Esophagus squamous epithelium (tissue), 5 donors: ENCODE measurements around the gene RFX8. TPM values are rescaled to one million over a fixed set of nuclear protein-coding genes. Genes with fewer than 3 reads are reported as not detected.
"Not testable (repeated sequence)": the region's sequence is repeated elsewhere in the genome, so short reads cannot be mapped to it uniquely, and the experiment has no call there.

Experiments used
- DNase-seq: peaks from one replicate; lab custom pipeline; 2025; lab: John Stamatoyannopoulos, UW
- H3K27ac ChIP-seq, 4 donors: fragments of 200-600 bp; sonication (generic); one replicate each; pipeline ENCODE4 v1.5.1; 2016 to 2019; ENCODE audit warnings: mild to moderate bottlenecking in 1 of 4
- H3K27me3 ChIP-seq, 4 donors: fragments of 200-600 bp; sonication (generic); 1 replicate in 3 of 4; 2 replicates in 1 of 4; pipeline versions ENCODE4 v1.5.1 to v1.6.0; 2017 to 2021; ENCODE audit warnings: antibody characterized with exemption in 1 of 4
- H3K36me3 ChIP-seq, 3 donors: fragments of 200-600 bp; sonication (generic); one replicate each; pipeline ENCODE4 v1.5.1; 2016 to 2019
- H3K4me1 ChIP-seq, 3 donors: fragments of 200-600 bp; sonication (generic); one replicate each; pipeline ENCODE4 v1.5.1; 2017 to 2019
- H3K4me3 ChIP-seq, 4 donors: fragments of 200-600 bp; sonication (generic); 1 replicate in 3 of 4; 2 replicates in 1 of 4; pipeline ENCODE4 v1.5.1; 2016 to 2019; ENCODE audit warnings: mild to moderate bottlenecking in 2 of 4, moderate library complexity in 1 of 4
- H3K9me3 ChIP-seq, 3 donors: fragments of 200-600 bp; sonication (generic); one replicate each; pipeline ENCODE4 v1.5.1; 2016 to 2019
- CTCF ChIP-seq, 6 experiments: fragments of 450-650 bp in 4 of 6; fragments of 200-600 bp in 2 of 6; sonication (generic) in 2 of 6; IDR thresholded peaks; one replicate each; pipeline ENCODE4 v1.5.1; 2016 to 2019; ENCODE audit warnings: antibody characterized with exemption in 6 of 6, mild to moderate bottlenecking in 4 of 6, moderate library complexity in 4 of 6
- POLR2A ChIP-seq, 4 donors: fragments of 450-650 bp; IDR thresholded peaks; one replicate each; pipeline ENCODE4 v1.6.1; 2017; ENCODE audit warnings: antibody characterized with exemption in 4 of 4, mild to moderate bottlenecking in 4 of 4, moderate library complexity in 3 of 4
- WGBS, 2 donors: methylation state at CpG; one replicate each; pipeline ENCODE4 v1.1.5; 2018; 5-methylcytosine and 5-hydroxymethylcytosine counted together
- intact Hi-C: fragments of 100-400 bp; cut with DNase I; formaldehyde crosslinking; loops from one replicate; pipeline ENCODE4 v1.15.0; 2022
- total RNA-seq, 4 donors: library from RNA; depleted of rRNA; stranded (reverse); fragments of >200 nt; gene quantifications; one replicate each; pipeline ENCODE4 v1.1.0, GENCODE V29; 2016
- donor health status: DM: yes; HTN: yes; CAD: no.

RFX8 gene
- total RNA-seq, 4 donors from 2014 or later = 0.57 TPM; not detected in 3

GRCh38 chr2:101512993-101513392, 38.1 kb upstream of the RFX8 start:
- intact Hi-C loops = no loop called here
- DNase-seq = no peak
- TF ChIP-seq CTCF (IDR thresholded peaks at IDR 0.05) (no peak), POLR2A (IDR thresholded peaks at IDR 0.05) (no peak)

GRCh38 chr2:101511381-101511780, 36.5 kb upstream of the RFX8 start:
- Histone ChIP-seq H3K27me3 (no peaks in the 10 kb centered on the region), H3K27ac (no peak overlapping the region), H3K9me3 (no peaks in the 10 kb centered on the region), H3K4me1 (peaks cover 0 to 12% (median 8%) of the 10 kb centered on the region in 3 donors), H3K36me3 (no peaks in the 10 kb centered on the region), H3K4me3 (no peak overlapping the region)
- DNase-seq = no peak
- WGBS, 2 donors = 91 to 93% methylated on average over 1 of the region's 1 CpG
- intact Hi-C loops = no loop called here
- TF ChIP-seq POLR2A (IDR thresholded peaks at IDR 0.05) = no peak

More at GRCh38 chr2:101512993-101513392, 38.1 kb upstream of the RFX8 start:
- Histone ChIP-seq H3K4me1 (peaks cover 0 to 24% (median 14%) of the 10 kb centered on the region in 3 donors), H3K9me3 (no peaks in the 10 kb centered on the region), H3K27ac (no peak overlapping the region), H3K27me3 (no peaks in the 10 kb centered on the region), H3K36me3 (no peaks in the 10 kb centered on the region), H3K4me3 (no peak overlapping the region)
- WGBS, 2 donors = 70 to 100% methylated on average over 2 to 3 of the region's 3 CpGs

DNA sequence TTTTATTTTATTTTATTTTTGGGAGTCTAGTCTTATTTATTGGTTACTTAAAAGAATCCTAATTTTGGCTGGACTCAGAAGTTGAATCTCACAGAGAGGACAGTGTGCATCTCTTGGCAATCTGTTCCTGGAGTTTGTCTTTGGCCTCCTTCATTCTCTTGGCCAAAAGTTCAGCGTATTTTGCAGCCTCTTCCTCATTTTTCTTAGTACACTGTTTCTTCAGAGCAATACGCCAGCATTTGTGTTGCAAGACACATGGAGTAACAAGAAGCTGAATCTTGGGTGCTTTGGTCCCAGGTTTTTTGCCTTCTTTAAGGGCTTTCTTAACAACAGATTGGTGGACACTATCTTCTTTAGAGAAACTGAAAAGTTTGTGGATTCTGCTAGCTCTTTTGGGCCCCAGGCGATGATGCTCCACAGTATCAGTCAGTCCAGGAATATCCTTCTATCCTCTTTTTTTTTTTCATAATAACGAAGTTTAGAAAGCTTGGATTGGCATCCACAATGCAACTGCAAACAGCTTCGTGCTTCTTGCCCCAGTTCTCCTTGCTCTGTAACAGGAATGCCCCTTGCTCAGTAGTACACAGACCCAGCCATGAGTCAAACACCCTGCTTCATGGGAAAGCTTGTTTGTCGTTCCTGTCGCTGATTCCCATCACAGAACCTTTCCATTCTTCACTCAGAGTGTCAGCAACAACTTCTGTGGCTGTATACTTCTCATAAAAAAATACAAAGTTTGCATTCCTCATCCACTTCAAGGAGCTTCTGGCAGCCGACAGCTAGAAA, 34.8 kb upstream of the RFX8 start:
- 69 to 71% methylated on average over 8 of the region's 8 CpGs for WGBS, 2 donors
- Histone ChIP-seq H3K4me3 (no peak overlapping the region), H3K27me3 (no peaks in the 10 kb centered on the region), H3K27ac (peak overlapping the region in 2 of 4 donors; percentile 37 to 40), H3K4me1 (no peaks in the 10 kb centered on the region), H3K9me3 (no peaks in the 10 kb centered on the region), H3K36me3 (no peaks in the 10 kb centered on the region)
- DNase-seq = no peak
- intact Hi-C loops = no loop called here
- TF ChIP-seq CTCF (IDR thresholded peaks at IDR 0.05) (no peak), POLR2A (IDR thresholded peaks at IDR 0.05) (no peak)

DNA sequence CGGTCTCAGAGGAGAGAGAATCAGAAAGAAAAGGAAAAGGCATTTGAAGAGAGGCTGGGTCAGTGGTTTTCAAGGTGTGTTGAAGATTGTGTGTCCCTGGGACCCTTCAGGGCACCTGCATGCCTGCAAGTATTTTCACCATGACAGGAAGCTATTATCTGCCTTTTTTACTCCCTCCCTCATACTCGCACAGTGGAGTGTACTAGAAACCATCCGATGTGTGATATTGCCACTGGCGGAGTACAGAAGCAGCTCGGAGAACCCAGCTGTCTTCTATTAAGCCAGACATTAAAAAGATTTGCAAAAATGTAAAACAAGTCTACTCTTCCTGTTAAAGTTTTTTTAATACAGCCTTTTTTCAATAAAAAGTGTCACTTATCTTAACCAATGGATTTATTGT, 33.7 kb upstream of the RFX8 start:
- intact Hi-C loops = no loop called here
- 80 to 90% methylated on average over 5 of the region's 5 CpGs for WGBS, 2 donors

DNA sequence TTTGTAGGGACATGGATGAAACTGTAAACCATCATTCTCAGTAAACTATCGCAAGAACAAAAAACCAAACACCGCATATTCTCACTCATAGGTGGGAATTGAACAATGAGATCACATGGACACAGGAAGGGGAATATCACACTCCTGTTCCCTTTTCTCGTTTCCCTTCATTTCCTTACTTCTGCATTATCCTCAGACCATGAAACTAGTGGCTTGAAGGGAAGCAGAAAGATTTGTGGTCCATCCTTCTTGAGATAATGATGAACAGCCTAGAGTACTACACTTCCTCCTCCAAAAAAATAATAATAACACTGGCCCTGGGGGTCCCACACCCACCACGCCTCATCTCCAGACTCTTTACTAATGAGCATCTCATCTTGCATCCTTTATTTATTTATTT, 30.4 kb upstream of the RFX8 start:
- DNase-seq, intact Hi-C loops, H3K9me3 ChIP-seq, H3K4me3 ChIP-seq, H3K27ac ChIP-seq, H3K27me3 ChIP-seq, H3K36me3 ChIP-seq: not testable (repeated sequence)
- peaks cover 0 to 11% (median 0%) of the 10 kb centered on the region in 3 donors for H3K4me1 ChIP-seq
- WGBS, 2 donors = 87 to 90% methylated on average over 3 to 4 of the region's 4 CpGs

More for the DNA sequence above, 33.7 kb upstream of the RFX8 start:
- H3K9me3 ChIP-seq = no peaks in the 10 kb centered on the region
- H3K27ac ChIP-seq = no peak overlapping the region
- no peaks in the 10 kb centered on the region for H3K27me3 ChIP-seq
- no peak for TF ChIP-seq POLR2A (IDR thresholded peaks at IDR 0.05)
- TF ChIP-seq CTCF (IDR thresholded peaks at IDR 0.05) = no peak
- H3K4me3 ChIP-seq = no peak overlapping the region
- no peak for DNase-seq
- no peaks in the 10 kb centered on the region for H3K36me3 ChIP-seq
- H3K4me1 ChIP-seq = no peaks in the 10 kb centered on the region

- DNase-seq, H3K4me3 ChIP-seq, H3K9me3 ChIP-seq, H3K27me3 ChIP-seq, H3K36me3 ChIP-seq, intact Hi-C loops, H3K27ac ChIP-seq: not testable (repeated sequence)
- peaks cover 0 to 12% (median 0%) of the 10 kb centered on the region in 3 donors for H3K4me1 ChIP-seq
- 87 to 91% methylated on average over 5 of the region's 8 CpGs for WGBS, 2 donors
Observed at GRCh38 chr2:101504744-101505143, 29.8 kb upstream of the RFX8 start.
